ENCODE data around the gene RSBN1L.

Gene RSBN1L

GRCh38 chr7:77825131-77825530 is 128.9 kb downstream of the RSBN1L start:
- ATAC-seq = no peak

GRCh38 chr7:77826300-77826699 is 130.0 kb downstream of the RSBN1L start:
- no peak for ATAC-seq
- TF ChIP-seq TOX (CRISPR knock-in tag; IDR thresholded peaks at IDR 0.05; ENCODE audit: borderline replicate concordance) (no peak), ZFP3 (CRISPR knock-in tag; IDR thresholded peaks at IDR 0.05) (no peak), ZC3H10 (CRISPR knock-in tag; IDR thresholded peaks at IDR 0.05) (no peak), POU6F1 (CRISPR knock-in tag; IDR thresholded peaks at IDR 0.05; ENCODE audit: borderline replicate concordance, low read depth) (no peak), PATZ1 (CRISPR knock-in tag; IDR thresholded peaks at IDR 0.05; ENCODE audit: borderline replicate concordance) (no peak), ZFP30 (CRISPR knock-in tag; IDR thresholded peaks at IDR 0.05) (no peak), ZNF565 (CRISPR knock-in tag; conservative IDR thresholded peaks at IDR 0.05; ENCODE audit: low read depth) (no peak), SNAI2 (CRISPR knock-in tag; IDR thresholded peaks at IDR 0.05) (no peak), RARB (CRISPR knock-in tag; IDR thresholded peaks at IDR 0.05) (no peak), TSHZ2 (CRISPR knock-in tag; IDR thresholded peaks at IDR 0.05) (no peak), ZNF70 (CRISPR knock-in tag; IDR thresholded peaks at IDR 0.05) (no peak), ESRRG (CRISPR knock-in tag; IDR thresholded peaks at IDR 0.05) (no peak), CREB5 (CRISPR knock-in tag; IDR thresholded peaks at IDR 0.05; ENCODE audit: low read depth) (no peak), OSR1 (CRISPR knock-in tag; IDR thresholded peaks at IDR 0.05) (no peak), BACH2 (CRISPR knock-in tag; IDR thresholded peaks at IDR 0.05; ENCODE audit: borderline replicate concordance) (no peak)

More at GRCh38 chr7:77825131-77825530, 128.9 kb downstream of the RSBN1L start:
- TF ChIP-seq TCF4 (CRISPR knock-in tag; IDR thresholded peaks at IDR 0.05; ENCODE audit: borderline replicate concordance) (no peak), ZFP3 (CRISPR knock-in tag; IDR thresholded peaks at IDR 0.05) (no peak), TSHZ2 (CRISPR knock-in tag; IDR thresholded peaks at IDR 0.05) (no peak), CREB5 (CRISPR knock-in tag; IDR thresholded peaks at IDR 0.05; ENCODE audit: low read depth) (no peak), SNAI2 (CRISPR knock-in tag; IDR thresholded peaks at IDR 0.05) (no peak), CSDC2 (CRISPR knock-in tag; IDR thresholded peaks at IDR 0.05) (no peak), ZNF70 (CRISPR knock-in tag; IDR thresholded peaks at IDR 0.05) (no peak), POU6F1 (CRISPR knock-in tag; IDR thresholded peaks at IDR 0.05; ENCODE audit: borderline replicate concordance, low read depth) (no peak), ESRRG (CRISPR knock-in tag; IDR thresholded peaks at IDR 0.05) (no peak), TOX (CRISPR knock-in tag; IDR thresholded peaks at IDR 0.05; ENCODE audit: borderline replicate concordance) (no peak), ZNF8 (CRISPR knock-in tag; IDR thresholded peaks at IDR 0.05) (no peak), OSR1 (CRISPR knock-in tag; IDR thresholded peaks at IDR 0.05) (no peak), ZNF565 (CRISPR knock-in tag; conservative IDR thresholded peaks at IDR 0.05; ENCODE audit: low read depth) (no peak)

Data from SK-N-SH treated with all-trans-retinoic acid at 6 μM for 48 hours (cell line).